Endothelial cell of umbilical vein (primary cell): Measurements from ENCODE around the gene PRKAR2B. TPM values are rescaled to one million over a fixed set of nuclear protein-coding genes. Genes with fewer than 3 reads are reported as not detected.

ENCODE experiments used
- BruUV-seq: library from RNA; stranded (reverse); fragments of 400-500 nt; replicated peaks from 2 replicates; lab custom pipeline; 2021; lab: Mats Ljungman, UMichigan
- CTCF ChIA-PET: fragments of 300-600, 350-600 bp; sonication (Branson Sonifier 250); formaldehyde crosslinking; loops from one replicate; lab custom pipeline; 2021; ENCODE audit warnings: antibody characterized with exemption, inconsistent platforms; lab: Charles Lee
- POLR2A ChIA-PET: fragments of 300-600, 350-600 bp; sonication (Branson Sonifier 250); formaldehyde crosslinking; loops from one replicate; lab custom pipeline; 2021; ENCODE audit warnings: antibody characterized with exemption, inconsistent platforms; lab: Charles Lee
- DNase-seq: peaks from one replicate; pipeline ENCODE4 v3.0.0-alpha.2; 2011; ENCODE audit warnings: low read depth, low spot score
- FAIRE-seq: peaks from 2 replicates; lab custom pipeline; 2011; peaks lifted over from hg19 to GRCh38; lab: Jason Lieb, UNC
- H2AFZ ChIP-seq: 2 replicates; pipeline ENCODE4 v1.6.0; 2012; ENCODE audit warnings: low read depth, low read length, control low read depth, inconsistent platforms
- H3K27ac ChIP-seq: 2 replicates; pipeline ENCODE4 v1.5.1; 2011; ENCODE audit warnings: low read depth, mild to moderate bottlenecking, control low read depth, low read length, moderate library complexity; ENCODE audit not compliant: insufficient read depth
- H3K27me3 ChIP-seq, 2 experiments: 2 replicates each; pipeline versions ENCODE4 v1.6.0 to v1.6.1; 2011; ENCODE audit warnings: low read length in 2 of 2, mixed read lengths in 1 of 2; ENCODE audit not compliant: control insufficient read depth in 2 of 2, insufficient read depth in 2 of 2
- H3K36me3 ChIP-seq, 2 experiments: 2 replicates in 1 of 2; 3 replicates in 1 of 2; pipeline ENCODE4 v1.5.1; 2011; ENCODE audit warnings: low read length in 2 of 2, mild to moderate bottlenecking in 1 of 2, moderate library complexity in 1 of 2; ENCODE audit not compliant: control insufficient read depth in 2 of 2, insufficient read depth in 2 of 2; ENCODE audit errors: extremely low read depth in 1 of 2
- H3K4me1 ChIP-seq: 3 replicates; pipeline ENCODE4 v1.5.1; 2011; ENCODE audit warnings: mild to moderate bottlenecking, low read length; ENCODE audit not compliant: control insufficient read depth, insufficient read depth; ENCODE audit errors: extremely low read depth
- H3K4me2 ChIP-seq: 2 replicates; pipeline ENCODE4 v1.6.1; 2011; ENCODE audit warnings: low read length, control low read depth, mixed read lengths; ENCODE audit not compliant: insufficient read depth
- H3K4me3 ChIP-seq, 3 experiments: fragments of 200-600 bp in 1 of 3; sonication (generic), shearing (Covaris generic) in 1 of 3; replicated peaks in 1 of 3; 2 replicates each; pipeline ENCODE4 v1.5.1; 2011 to 2016; ENCODE audit warnings: control low read depth in 3 of 3, low read length in 3 of 3, mild to moderate bottlenecking in 2 of 3, inconsistent platforms in 1 of 3, low read depth in 1 of 3, moderate library complexity in 1 of 3; ENCODE audit not compliant: insufficient read depth in 1 of 3
- H3K79me2 ChIP-seq: 2 replicates; pipeline ENCODE4 v1.6.0; 2012; ENCODE audit warnings: low read length, inconsistent platforms; ENCODE audit not compliant: control insufficient read depth, insufficient read depth
- H3K9ac ChIP-seq: replicated peaks from 2 replicates; pipeline ENCODE3; 2011; ENCODE audit warnings: low read length, control low read depth; ENCODE audit not compliant: insufficient read depth; ENCODE audit errors: extremely low read depth
- H3K9me1 ChIP-seq: replicated peaks from 3 replicates; pipeline ENCODE4 v1.6.0; 2011; ENCODE audit warnings: mild to moderate bottlenecking, low read length; ENCODE audit not compliant: control insufficient read depth, insufficient read depth; ENCODE audit errors: extremely low read depth
- H3K9me3 ChIP-seq: replicated peaks from 2 replicates; pipeline ENCODE4 v1.5.1; 2012; ENCODE audit warnings: low read length, inconsistent platforms; ENCODE audit not compliant: control insufficient read depth, insufficient read depth
- H4K20me1 ChIP-seq: replicated peaks from 2 replicates; pipeline ENCODE3; 2011; ENCODE audit warnings: mild to moderate bottlenecking, low read length; ENCODE audit not compliant: control insufficient read depth, insufficient read depth; ENCODE audit errors: extremely low read depth
- EZH2 ChIP-seq: IDR thresholded peaks from 2 replicates; pipeline ENCODE4 v1.6.1; 2012; ENCODE audit warnings: borderline replicate concordance, low read depth, mild to moderate bottlenecking, moderate library complexity, low read length, inconsistent platforms; ENCODE audit not compliant: severe bottlenecking
- FOS ChIP-seq: IDR thresholded peaks from 2 replicates; pipeline ENCODE4 v1.6.1; 2011; ENCODE audit warnings: mild to moderate bottlenecking, low read length, moderate library complexity, borderline replicate concordance; ENCODE audit not compliant: insufficient read depth
- JUN ChIP-seq: IDR thresholded peaks from 2 replicates; pipeline ENCODE4 v1.6.1; 2011; ENCODE audit warnings: borderline replicate concordance, low read depth; ENCODE audit not compliant: insufficient read length, insufficient read depth
- MYC ChIP-seq: IDR thresholded peaks from one replicate; pipeline ENCODE4 v1.6.1; 2011; ENCODE audit warnings: mild to moderate bottlenecking, low read depth, low read length
- POLR2A ChIP-seq: IDR thresholded peaks from 2 replicates; pipeline ENCODE4 v1.6.1; 2012; ENCODE audit warnings: low read depth, mild to moderate bottlenecking, control low read depth, low read length
- dilution Hi-C: fragments of 300-500 bp; cut with MboI; formaldehyde crosslinking; loops from one replicate; pipeline ENCODE4 v1.15.0; 2019; ENCODE audit warnings: low sequenced_read_pairs; ENCODE audit not compliant: extremely low pct_ligation_motif_present
- intact Hi-C: fragments of 100-400 bp; cut with micrococcal nuclease; formaldehyde crosslinking; loops from one replicate; pipeline ENCODE4 v1.10.0; 2022
- polyA plus RNA-seq, 4 experiments: library from polyadenylated mRNA; depleted of rRNA in 3 of 4; stranded (reverse) in 3 of 4; unstranded in 1 of 4; fragments of >200 nt; gene quantifications; 2 replicates each; pipeline versions ENCODE4 v1.2.1 to v1.2.3, GENCODE V29; 2011 to 2012; ENCODE audit warnings: missing spikeins in 1 of 4
- total RNA-seq: library from RNA; stranded (reverse); gene quantifications from 2 replicates; pipeline ENCODE4 v1.2.3, GENCODE V29; 2021
- TF ChIP-seq, protein P1 (sequence below): IDR thresholded peaks from 2 replicates; pipeline ENCODE4 v1.6.1; 2011; ENCODE audit not compliant: insufficient read depth, insufficient read length
- TF ChIP-seq, protein P2 (sequence below), 2 donors: IDR thresholded peaks; 1 replicate in 1 of 2; 2 replicates in 1 of 2; pipeline ENCODE4 v1.5.1; 2011; ENCODE audit warnings: low read length in 2 of 2, mild to moderate bottlenecking in 2 of 2, moderate library complexity in 2 of 2, control low read depth in 1 of 2, inconsistent platforms in 1 of 2, low read depth in 1 of 2; ENCODE audit not compliant: insufficient read depth in 1 of 2; ENCODE audit errors: extremely low read depth in 1 of 2

The PRKAR2B gene
- total and polyA plus RNA-seq, 2 donors (not counting 3 experiments of a cell fraction or from before 2014, with no cell fraction given): 10.7 to 39.8 TPM

DNA sequence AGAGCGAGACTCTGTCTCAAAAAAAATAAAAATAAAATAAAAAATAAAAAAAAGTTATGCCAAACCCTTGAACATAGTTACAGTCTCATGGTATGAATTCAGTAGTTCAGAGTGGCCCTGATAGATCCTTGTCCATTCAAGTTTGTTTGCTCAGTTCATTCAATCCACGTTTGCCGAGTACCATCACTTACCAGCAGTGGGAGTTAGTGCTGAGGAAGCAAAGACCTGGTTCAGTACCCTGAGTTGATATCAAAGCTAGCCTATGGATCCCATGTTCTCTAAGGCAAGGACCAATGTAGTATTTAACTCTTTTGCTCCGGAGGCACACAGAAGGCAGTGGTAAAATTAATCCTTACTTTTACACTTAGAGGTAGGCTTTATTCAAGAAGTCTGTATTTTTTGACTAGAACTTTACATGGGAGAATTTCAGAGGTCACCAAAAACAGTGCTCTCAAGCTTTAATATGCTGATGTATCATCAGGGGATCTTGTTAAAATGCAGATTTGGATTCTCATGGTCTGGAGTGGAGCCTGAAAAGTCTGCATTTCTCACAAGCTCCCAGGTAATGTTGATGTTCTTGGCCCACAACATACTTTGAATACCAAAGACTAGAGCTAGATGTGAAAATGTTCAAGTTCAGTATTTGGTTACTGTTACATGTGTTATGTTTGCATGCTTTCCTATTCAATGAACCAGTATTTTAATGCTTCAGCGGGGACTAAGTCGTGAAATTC is 86.1 kb downstream of the PRKAR2B start:
- Histone ChIP-seq H2AFZ (no peak overlapping the region), H3K9ac (no peak overlapping the region), H3K79me2 (no peaks in the 10 kb centered on the region), H3K4me1 (no peaks in the 10 kb centered on the region), H4K20me1 (no peaks in the 10 kb centered on the region), H3K27me3 (no peaks in the 10 kb centered on the region), H3K4me2 (no peak overlapping the region), H3K9me1 (no peaks in the 10 kb centered on the region), H3K9me3 (no peaks in the 10 kb centered on the region), H3K4me3 (no peak overlapping the region), H3K36me3 (peaks cover 0 to 2% of the 10 kb centered on the region in 2 experiments), H3K27ac (no peak overlapping the region)
- dilution Hi-C loops: no loop called here
- FAIRE-seq: no peak
- ChIA-PET POLR2A (interaction anchor here (1.2 kb wide), 1 partner anchor 8 kb away, joined by 3 read pairs; no protein-coding TSS in a partner anchor), CTCF (interaction anchor here (0.8 to 3.1 kb wide), 12 partner anchors 8 to 184 kb away, joined by 3 to 13 read pairs (median 4); no protein-coding TSS in a partner anchor)
- intact Hi-C loops: no loop called here
- BruUV-seq: no TSS peak
- no peak for DNase-seq
- TF ChIP-seq JUN (no peak), MYC (no peak), EZH2 (no peak), POLR2A (no peak), FOS (no peak)
- TF ChIP-seq, protein P1, sequence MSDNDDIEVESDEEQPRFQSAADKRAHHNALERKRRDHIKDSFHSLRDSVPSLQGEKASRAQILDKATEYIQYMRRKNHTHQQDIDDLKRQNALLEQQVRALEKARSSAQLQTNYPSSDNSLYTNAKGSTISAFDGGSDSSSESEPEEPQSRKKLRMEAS: no peak
- TF ChIP-seq, protein P2, sequence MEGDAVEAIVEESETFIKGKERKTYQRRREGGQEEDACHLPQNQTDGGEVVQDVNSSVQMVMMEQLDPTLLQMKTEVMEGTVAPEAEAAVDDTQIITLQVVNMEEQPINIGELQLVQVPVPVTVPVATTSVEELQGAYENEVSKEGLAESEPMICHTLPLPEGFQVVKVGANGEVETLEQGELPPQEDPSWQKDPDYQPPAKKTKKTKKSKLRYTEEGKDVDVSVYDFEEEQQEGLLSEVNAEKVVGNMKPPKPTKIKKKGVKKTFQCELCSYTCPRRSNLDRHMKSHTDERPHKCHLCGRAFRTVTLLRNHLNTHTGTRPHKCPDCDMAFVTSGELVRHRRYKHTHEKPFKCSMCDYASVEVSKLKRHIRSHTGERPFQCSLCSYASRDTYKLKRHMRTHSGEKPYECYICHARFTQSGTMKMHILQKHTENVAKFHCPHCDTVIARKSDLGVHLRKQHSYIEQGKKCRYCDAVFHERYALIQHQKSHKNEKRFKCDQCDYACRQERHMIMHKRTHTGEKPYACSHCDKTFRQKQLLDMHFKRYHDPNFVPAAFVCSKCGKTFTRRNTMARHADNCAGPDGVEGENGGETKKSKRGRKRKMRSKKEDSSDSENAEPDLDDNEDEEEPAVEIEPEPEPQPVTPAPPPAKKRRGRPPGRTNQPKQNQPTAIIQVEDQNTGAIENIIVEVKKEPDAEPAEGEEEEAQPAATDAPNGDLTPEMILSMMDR (IDR thresholded peaks at IDR 0.05; ENCODE audit: extremely low read depth in 1 of 2, insufficient read depth in 1 of 2, low read depth in 1 of 2, low read length in 2 of 2): peak in 1 of 2 donors; percentile 10
